Esophagus muscularis mucosa (tissue), 4 donors: ENCODE data around the gene SYNDIG1. TPM values are rescaled to one million over a fixed set of nuclear protein-coding genes. Genes with fewer than 3 reads are reported as not detected.

Experiments
- DNase-seq: peaks from one replicate; pipeline ENCODE4 v3.0.0-alpha.2; 2017; ENCODE audit errors: extremely low spot score
- H3K27ac ChIP-seq, 4 donors: fragments of 200-600 bp; sonication (generic); replicated peaks in 1 of 4; 1 replicate in 3 of 4; 2 replicates in 1 of 4; pipeline ENCODE4 v1.5.1; 2016 to 2019; ENCODE audit warnings: mild to moderate bottlenecking in 1 of 4
- H3K27me3 ChIP-seq, 4 donors: fragments of 200-600 bp; sonication (generic); one replicate each; pipeline versions ENCODE4 v1.5.1 to v1.6.0; 2016 to 2019
- H3K36me3 ChIP-seq, 4 donors: fragments of 200-600 bp; sonication (generic); one replicate each; pipeline ENCODE4 v1.5.1; 2016 to 2019
- H3K4me1 ChIP-seq, 4 donors: fragments of 200-600 bp; sonication (generic); one replicate each; pipeline ENCODE4 v1.5.1; 2016 to 2019
- H3K4me3 ChIP-seq, 4 donors: fragments of 200-600 bp; sonication (generic); 1 replicate in 2 of 4; 2 replicates in 2 of 4; pipeline ENCODE4 v1.5.1; 2016 to 2019; ENCODE audit warnings: mild to moderate bottlenecking in 4 of 4, moderate library complexity in 1 of 4
- H3K9me3 ChIP-seq, 4 donors: fragments of 200-600 bp; sonication (generic); 1 replicate in 3 of 4; 2 replicates in 1 of 4; pipeline ENCODE4 v1.5.1; 2016 to 2019
- EP300 ChIP-seq: sonication (generic); formaldehyde crosslinking; IDR thresholded peaks from one replicate; pipeline ENCODE4 v1.6.1; 2017; ENCODE audit warnings: antibody characterized with exemption
- POLR2A ChIP-seq: fragments of 450-650 bp; IDR thresholded peaks from one replicate; pipeline ENCODE4 v1.6.1; 2017; ENCODE audit warnings: antibody characterized with exemption, moderate library complexity, mild to moderate bottlenecking, low read depth
- POLR2AphosphoS5 ChIP-seq, 2 donors: sonication (generic); formaldehyde crosslinking; IDR thresholded peaks; one replicate each; pipeline ENCODE4 v1.6.1; 2017; ENCODE audit warnings: antibody characterized with exemption in 2 of 2
- WGBS: methylation state at CpG from one replicate; pipeline ENCODE4 v1.1.5; 2018; 5-methylcytosine and 5-hydroxymethylcytosine counted together
- intact Hi-C: fragments of 100-400 bp; cut with DNase I; formaldehyde crosslinking; loops from one replicate; pipeline ENCODE4 v1.15.1; 2023
- total RNA-seq, 4 donors: library from RNA; depleted of rRNA; stranded (reverse); fragments of >200 nt; gene quantifications; one replicate each; pipeline versions ENCODE4 v1.1.0 to v1.2.1, GENCODE V29; 2016
- TF ChIP-seq, protein P1 (sequence below), 3 experiments: fragments of 200-600 bp in 2 of 3; fragments of 450-650 bp in 1 of 3; sonication (generic) in 2 of 3; IDR thresholded peaks; one replicate each; pipeline ENCODE4 v1.5.1; 2017 to 2019; ENCODE audit warnings: antibody characterized with exemption in 3 of 3, mild to moderate bottlenecking in 2 of 3, moderate library complexity in 1 of 3

The SYNDIG1 gene
- total RNA-seq, 4 donors from 2014 or later: not detected

DNA sequence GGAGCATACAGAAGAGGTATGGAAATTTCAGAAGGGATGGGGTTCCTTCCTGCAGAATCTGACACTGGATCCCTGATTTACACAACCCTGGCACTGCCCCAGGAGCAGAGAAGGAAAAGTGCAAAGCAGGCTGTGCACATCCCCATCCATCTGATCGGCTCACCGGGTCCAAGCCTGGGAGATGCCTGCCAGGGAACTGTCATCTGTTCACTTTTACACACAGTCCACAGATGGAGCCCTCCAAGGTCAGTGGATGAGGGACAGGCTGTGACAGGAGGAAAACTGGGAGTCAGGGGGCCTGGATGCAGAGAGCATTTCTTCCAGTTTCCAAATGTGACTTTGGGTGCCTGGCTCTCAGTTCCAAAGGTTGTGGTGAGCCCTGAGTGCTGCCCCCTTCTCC, 11.0 kb upstream of the SYNDIG1 start:
- Histone ChIP-seq H3K27me3 (peaks cover 0 to 41% (median 0%) of the 10 kb centered on the region in 4 donors), H3K4me1 (no peaks in the 10 kb centered on the region), H3K9me3 (no peaks in the 10 kb centered on the region), H3K4me3 (no peak overlapping the region), H3K27ac (no peak overlapping the region), H3K36me3 (no peaks in the 10 kb centered on the region)
- TF ChIP-seq POLR2A (no peak), EP300 (no peak), POLR2AphosphoS5 (IDR thresholded peaks at IDR 0.05) (no peak)
- TF ChIP-seq, protein P1, sequence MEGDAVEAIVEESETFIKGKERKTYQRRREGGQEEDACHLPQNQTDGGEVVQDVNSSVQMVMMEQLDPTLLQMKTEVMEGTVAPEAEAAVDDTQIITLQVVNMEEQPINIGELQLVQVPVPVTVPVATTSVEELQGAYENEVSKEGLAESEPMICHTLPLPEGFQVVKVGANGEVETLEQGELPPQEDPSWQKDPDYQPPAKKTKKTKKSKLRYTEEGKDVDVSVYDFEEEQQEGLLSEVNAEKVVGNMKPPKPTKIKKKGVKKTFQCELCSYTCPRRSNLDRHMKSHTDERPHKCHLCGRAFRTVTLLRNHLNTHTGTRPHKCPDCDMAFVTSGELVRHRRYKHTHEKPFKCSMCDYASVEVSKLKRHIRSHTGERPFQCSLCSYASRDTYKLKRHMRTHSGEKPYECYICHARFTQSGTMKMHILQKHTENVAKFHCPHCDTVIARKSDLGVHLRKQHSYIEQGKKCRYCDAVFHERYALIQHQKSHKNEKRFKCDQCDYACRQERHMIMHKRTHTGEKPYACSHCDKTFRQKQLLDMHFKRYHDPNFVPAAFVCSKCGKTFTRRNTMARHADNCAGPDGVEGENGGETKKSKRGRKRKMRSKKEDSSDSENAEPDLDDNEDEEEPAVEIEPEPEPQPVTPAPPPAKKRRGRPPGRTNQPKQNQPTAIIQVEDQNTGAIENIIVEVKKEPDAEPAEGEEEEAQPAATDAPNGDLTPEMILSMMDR (IDR thresholded peaks at IDR 0.05): no peak
- 12% methylated on average over 2 of the region's 2 CpGs for WGBS
- intact Hi-C loops: no loop called here
- no peak for DNase-seq

GRCh38 chr20:24459733-24460132, 9.7 kb upstream of the SYNDIG1 start:
- intact Hi-C loops: no loop called here
- no peaks in the 10 kb centered on the region for H3K36me3 ChIP-seq
- H3K27me3 ChIP-seq: peaks cover 0 to 45% (median 0%) of the 10 kb centered on the region in 4 donors
- H3K4me1 ChIP-seq: no peaks in the 10 kb centered on the region
- TF ChIP-seq, protein P1 (IDR thresholded peaks at IDR 0.05): no peak
- no peak for TF ChIP-seq EP300
- TF ChIP-seq POLR2AphosphoS5 (IDR thresholded peaks at IDR 0.05): no peak
- TF ChIP-seq POLR2A: no peak
- 89% methylated on average over 2 of the region's 2 CpGs for WGBS
- no peak for DNase-seq
- H3K9me3 ChIP-seq: no peaks in the 10 kb centered on the region
- H3K27ac ChIP-seq: no peak overlapping the region
- H3K4me3 ChIP-seq: no peak overlapping the region

GRCh38 chr20:24460712-24461111, 8.7 kb upstream of the SYNDIG1 start:
- 98% methylated on average over 7 of the region's 7 CpGs for WGBS
- peaks cover 0 to 38% (median 0%) of the 10 kb centered on the region in 4 donors for H3K27me3 ChIP-seq
- no peaks in the 10 kb centered on the region for H3K9me3 ChIP-seq
- H3K4me1 ChIP-seq: no peaks in the 10 kb centered on the region
- no peak for DNase-seq
- intact Hi-C loops: no loop called here
- TF ChIP-seq POLR2AphosphoS5 (IDR thresholded peaks at IDR 0.05) (no peak), EP300 (no peak), POLR2A (no peak)
- TF ChIP-seq, protein P1 (IDR thresholded peaks at IDR 0.05): no peak
- H3K27ac ChIP-seq: no peak overlapping the region
- H3K4me3 ChIP-seq: no peak overlapping the region
- no peaks in the 10 kb centered on the region for H3K36me3 ChIP-seq

- intact Hi-C loops: no loop called here
- WGBS: 83% methylated on average over 3 of the region's 3 CpGs
- no peak for DNase-seq
- Histone ChIP-seq H3K27ac (no peak overlapping the region), H3K9me3 (no peaks in the 10 kb centered on the region), H3K4me3 (no peak overlapping the region), H3K27me3 (peaks cover 0 to 28% (median 0%) of the 10 kb centered on the region in 4 donors), H3K36me3 (no peaks in the 10 kb centered on the region), H3K4me1 (no peaks in the 10 kb centered on the region)
- TF ChIP-seq EP300 (no peak), POLR2A (no peak), POLR2AphosphoS5 (IDR thresholded peaks at IDR 0.05) (no peak)
- TF ChIP-seq, protein P1 (IDR thresholded peaks at IDR 0.05): no peak
Measured at GRCh38 chr20:24461848-24462247, 7.6 kb upstream of the SYNDIG1 start.

DNA sequence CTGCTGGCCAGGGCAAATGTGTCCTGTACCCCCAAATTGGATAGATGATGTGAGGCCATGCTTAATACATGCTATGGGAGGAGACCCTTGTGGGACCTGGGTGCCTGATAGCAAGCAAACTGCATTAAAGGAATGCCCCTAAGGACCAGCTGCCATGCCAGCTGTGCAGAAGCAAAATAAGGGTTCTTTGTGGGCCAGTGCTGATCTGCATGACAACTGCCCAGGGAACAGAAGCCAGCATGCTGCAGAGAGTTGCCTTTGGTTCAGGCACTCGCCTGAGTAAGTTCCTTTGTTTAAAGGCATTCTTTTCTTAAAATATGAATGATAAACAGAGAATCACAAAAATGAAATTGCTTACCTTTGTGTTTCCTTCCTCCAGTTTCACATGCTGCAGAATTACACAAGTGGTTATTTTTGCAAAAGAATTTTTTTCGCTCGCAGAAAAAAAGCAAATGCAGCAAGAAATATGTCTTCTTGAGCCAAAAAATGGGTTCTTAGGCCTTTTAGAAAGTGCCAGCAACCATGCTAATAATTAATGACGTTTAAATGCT, 6.9 kb upstream of the SYNDIG1 start:
- no peaks in the 10 kb centered on the region for H3K36me3 ChIP-seq
- no peak for DNase-seq
- H3K4me3 ChIP-seq: no peak overlapping the region
- intact Hi-C loops: no loop called here
- 53% methylated on average over 4 of the region's 4 CpGs for WGBS
- TF ChIP-seq POLR2AphosphoS5 (IDR thresholded peaks at IDR 0.05): no peak
- H3K27ac ChIP-seq: no peak overlapping the region
- peaks cover 0 to 21% (median 0%) of the 10 kb centered on the region in 4 donors for H3K27me3 ChIP-seq
- H3K4me1 ChIP-seq: no peaks in the 10 kb centered on the region
- H3K9me3 ChIP-seq: no peaks in the 10 kb centered on the region
